ENCODE measurements around the gene FAM162B.

DNA sequence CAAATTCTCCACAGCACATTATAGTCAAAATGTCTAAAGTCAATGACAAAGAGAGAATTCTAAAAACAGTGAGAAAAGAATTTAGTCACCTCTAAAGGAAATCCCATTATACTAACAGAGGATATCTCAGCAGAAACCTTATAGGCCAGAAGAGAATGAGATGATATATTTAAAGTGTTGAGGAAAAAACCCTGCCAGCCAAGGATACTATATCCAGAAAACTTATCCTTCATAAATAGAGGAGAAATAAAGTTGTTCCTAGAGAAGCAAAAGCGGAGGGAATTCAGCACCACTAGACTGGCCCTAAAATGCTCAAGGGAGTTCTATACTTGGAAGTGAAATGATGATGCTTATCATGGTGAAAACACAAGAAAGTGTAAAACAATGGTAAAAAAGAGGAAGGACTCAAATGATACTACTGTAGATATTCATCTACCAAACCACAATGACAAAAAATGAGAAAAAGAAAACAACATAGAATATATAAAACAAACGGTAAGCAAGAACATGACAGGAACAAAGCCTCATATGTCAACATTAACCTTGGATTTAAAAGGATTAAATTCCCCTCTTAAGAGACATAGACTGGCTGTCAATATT, 46.6 kb upstream of the FAM162B start:
- TF ChIP-seq, protein P1, sequence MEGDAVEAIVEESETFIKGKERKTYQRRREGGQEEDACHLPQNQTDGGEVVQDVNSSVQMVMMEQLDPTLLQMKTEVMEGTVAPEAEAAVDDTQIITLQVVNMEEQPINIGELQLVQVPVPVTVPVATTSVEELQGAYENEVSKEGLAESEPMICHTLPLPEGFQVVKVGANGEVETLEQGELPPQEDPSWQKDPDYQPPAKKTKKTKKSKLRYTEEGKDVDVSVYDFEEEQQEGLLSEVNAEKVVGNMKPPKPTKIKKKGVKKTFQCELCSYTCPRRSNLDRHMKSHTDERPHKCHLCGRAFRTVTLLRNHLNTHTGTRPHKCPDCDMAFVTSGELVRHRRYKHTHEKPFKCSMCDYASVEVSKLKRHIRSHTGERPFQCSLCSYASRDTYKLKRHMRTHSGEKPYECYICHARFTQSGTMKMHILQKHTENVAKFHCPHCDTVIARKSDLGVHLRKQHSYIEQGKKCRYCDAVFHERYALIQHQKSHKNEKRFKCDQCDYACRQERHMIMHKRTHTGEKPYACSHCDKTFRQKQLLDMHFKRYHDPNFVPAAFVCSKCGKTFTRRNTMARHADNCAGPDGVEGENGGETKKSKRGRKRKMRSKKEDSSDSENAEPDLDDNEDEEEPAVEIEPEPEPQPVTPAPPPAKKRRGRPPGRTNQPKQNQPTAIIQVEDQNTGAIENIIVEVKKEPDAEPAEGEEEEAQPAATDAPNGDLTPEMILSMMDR (IDR thresholded peaks at IDR 0.05; ENCODE audit: extremely low read depth in 1 of 2, insufficient read depth in 1 of 2, low read depth in 1 of 2, low read length in 2 of 2) = no peak
- no peak for TF ChIP-seq EZH2 (IDR thresholded peaks at IDR 0.05; ENCODE audit: borderline replicate concordance, low read depth, low read length, severe bottlenecking)
- TF ChIP-seq POLR2A (IDR thresholded peaks at IDR 0.05; ENCODE audit: low read depth, low read length) = no peak

All from endothelial cell of umbilical vein (primary cell).